Endothelial cell (in vitro differentiated cells): ENCODE measurements around the gene CST7. TPM values are rescaled to one million over a fixed set of nuclear protein-coding genes. Genes with fewer than 3 reads are reported as not detected.
A peak's percentile ranks its signal among the peaks of the same experiment; 100 is the strongest.

Experiments used
- DNase-seq: peaks from one replicate; pipeline ENCODE4 v3.0.0; 2021; ENCODE audit warnings: low spot score
- H3K27ac Mint-ChIP-seq: one replicate; pipeline ENCODE4 v1.8.0; 2021; ENCODE audit warnings: mixed read lengths, inconsistent platforms; ENCODE audit not compliant: unreplicated experiment
- H3K27me3 Mint-ChIP-seq: one replicate; pipeline ENCODE4 v1.8.0; 2021; ENCODE audit warnings: mild to moderate bottlenecking, moderate library complexity, mixed read lengths, inconsistent platforms; ENCODE audit not compliant: unreplicated experiment
- H3K36me3 Mint-ChIP-seq: one replicate; pipeline ENCODE4 v1.8.0; 2021; ENCODE audit warnings: mild to moderate bottlenecking, low read depth, mixed read lengths, inconsistent platforms; ENCODE audit not compliant: unreplicated experiment
- H3K4me1 Mint-ChIP-seq: one replicate; pipeline ENCODE4 v1.8.0; 2021; ENCODE audit warnings: mild to moderate bottlenecking, mixed read lengths, inconsistent platforms; ENCODE audit not compliant: unreplicated experiment
- H3K4me3 Mint-ChIP-seq: one replicate; pipeline ENCODE4 v1.8.0; 2021; ENCODE audit warnings: mild to moderate bottlenecking, mixed read lengths, inconsistent platforms; ENCODE audit not compliant: unreplicated experiment
- H3K9me3 Mint-ChIP-seq: one replicate; pipeline ENCODE4 v1.8.0; 2021; ENCODE audit warnings: mixed read lengths, inconsistent platforms; ENCODE audit not compliant: unreplicated experiment
- total RNA-seq: library from RNA; stranded (reverse); fragmentation: NEBNext Ultra II Directional; extraction: Animal tissue kit (Norgen Biotek cat#: 25700); gene quantifications from one replicate; pipeline ENCODE4 v1.2.1, GENCODE V29; 2021; ENCODE audit not compliant: unreplicated experiment
- TF ChIP-seq, protein P1 (sequence below): fragments of 200-600 bp; sonication (generic); IDR thresholded peaks from one replicate; pipeline ENCODE4 v1.5.0; 2021; ENCODE audit warnings: antibody characterized with exemption; ENCODE audit not compliant: unreplicated experiment

Gene CST7
- total RNA-seq, 1 donor from 2014 or later, result not detected

DNA sequence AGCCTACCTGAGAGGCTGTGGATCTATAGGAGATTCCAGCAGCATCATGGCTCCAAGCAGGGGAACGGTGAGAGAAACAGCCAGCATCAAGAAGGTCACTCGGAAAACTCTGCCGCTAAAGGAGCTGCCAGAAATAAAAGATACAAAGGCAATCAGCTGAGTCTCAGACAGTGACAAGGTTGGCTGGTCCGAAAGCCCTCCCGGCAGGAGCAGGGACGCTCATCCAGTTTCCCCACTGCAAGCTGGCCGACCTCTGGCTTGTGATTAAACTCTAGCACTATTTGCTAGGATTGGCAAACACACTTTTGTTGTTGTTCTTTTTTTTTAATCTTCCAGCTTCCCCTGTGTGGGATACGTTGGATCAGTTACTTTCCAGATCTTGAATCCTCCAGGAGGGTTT lies 34.8 kb downstream of the CST7 start:
- H3K9me3 Mint-ChIP-seq, result peaks cover 7% of the 10 kb centered on the region
- DNase-seq, result no peak
- H3K27ac Mint-ChIP-seq, result no peak overlapping the region
- H3K4me1 Mint-ChIP-seq, result peaks cover 42% of the 10 kb centered on the region
- TF ChIP-seq, protein P1, sequence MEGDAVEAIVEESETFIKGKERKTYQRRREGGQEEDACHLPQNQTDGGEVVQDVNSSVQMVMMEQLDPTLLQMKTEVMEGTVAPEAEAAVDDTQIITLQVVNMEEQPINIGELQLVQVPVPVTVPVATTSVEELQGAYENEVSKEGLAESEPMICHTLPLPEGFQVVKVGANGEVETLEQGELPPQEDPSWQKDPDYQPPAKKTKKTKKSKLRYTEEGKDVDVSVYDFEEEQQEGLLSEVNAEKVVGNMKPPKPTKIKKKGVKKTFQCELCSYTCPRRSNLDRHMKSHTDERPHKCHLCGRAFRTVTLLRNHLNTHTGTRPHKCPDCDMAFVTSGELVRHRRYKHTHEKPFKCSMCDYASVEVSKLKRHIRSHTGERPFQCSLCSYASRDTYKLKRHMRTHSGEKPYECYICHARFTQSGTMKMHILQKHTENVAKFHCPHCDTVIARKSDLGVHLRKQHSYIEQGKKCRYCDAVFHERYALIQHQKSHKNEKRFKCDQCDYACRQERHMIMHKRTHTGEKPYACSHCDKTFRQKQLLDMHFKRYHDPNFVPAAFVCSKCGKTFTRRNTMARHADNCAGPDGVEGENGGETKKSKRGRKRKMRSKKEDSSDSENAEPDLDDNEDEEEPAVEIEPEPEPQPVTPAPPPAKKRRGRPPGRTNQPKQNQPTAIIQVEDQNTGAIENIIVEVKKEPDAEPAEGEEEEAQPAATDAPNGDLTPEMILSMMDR, result no peak
- H3K4me3 Mint-ChIP-seq, result no peak overlapping the region
- peaks cover 9% of the 10 kb centered on the region for H3K27me3 Mint-ChIP-seq
- H3K36me3 Mint-ChIP-seq, result peaks cover 33% of the 10 kb centered on the region

DNA sequence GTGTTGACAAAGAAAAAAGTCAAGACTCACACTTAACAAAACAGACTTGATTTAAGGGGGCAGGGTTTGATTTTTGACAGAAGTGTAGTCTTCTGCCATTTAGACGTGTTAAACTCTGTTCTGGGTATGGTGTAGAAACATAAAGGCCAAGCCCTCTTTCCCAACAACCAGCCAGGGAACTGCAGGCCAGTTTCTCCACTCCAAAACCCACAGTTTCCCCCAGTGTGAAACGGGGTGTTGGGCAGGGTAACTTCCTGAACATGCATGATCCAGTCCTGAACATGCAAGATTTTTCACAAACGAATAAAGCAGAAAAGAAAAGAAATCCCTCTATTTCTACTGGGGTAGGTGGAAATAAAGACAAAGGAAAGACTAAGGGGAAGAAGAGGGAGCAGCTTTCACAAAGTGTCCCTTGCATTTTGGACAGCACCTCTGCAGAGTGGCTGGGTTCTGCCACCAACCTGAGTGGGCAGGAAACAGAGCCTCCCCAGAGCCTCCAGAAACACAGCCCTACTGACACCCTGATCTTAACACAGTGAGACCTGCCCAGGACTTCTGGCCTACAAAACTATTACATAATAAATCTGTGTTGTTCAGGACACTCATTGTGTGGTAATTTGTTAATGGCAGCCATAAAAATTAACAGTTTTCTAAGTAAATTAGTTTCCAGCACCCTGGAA lies 36.0 kb downstream of the CST7 start:
- H3K27ac Mint-ChIP-seq, result peak overlapping the region; percentile 37
- peaks cover 1% of the 10 kb centered on the region for H3K9me3 Mint-ChIP-seq

DNA sequence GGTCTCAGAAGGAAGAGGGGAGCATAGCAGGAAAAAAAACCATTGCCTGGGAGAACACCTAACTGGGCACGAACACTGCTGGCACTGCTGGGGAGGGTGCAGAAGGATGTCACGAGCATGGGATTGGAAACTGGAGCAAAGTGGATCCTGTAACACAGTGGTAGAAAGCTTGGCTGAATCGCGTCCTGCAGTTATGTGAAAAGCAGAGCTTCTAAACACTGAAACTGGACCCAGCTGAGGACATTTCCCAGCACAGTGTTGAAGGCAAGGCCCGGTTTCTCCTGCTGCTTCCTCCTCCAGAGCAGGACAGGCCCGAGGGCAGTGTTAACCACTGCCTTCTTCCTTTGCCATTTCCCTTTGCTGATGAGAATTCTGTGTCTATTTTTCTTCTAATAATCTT lies 36.7 kb downstream of the CST7 start:
- Mint-ChIP-seq H3K27me3 (peaks cover 6% of the 10 kb centered on the region), H3K9me3 (no peaks in the 10 kb centered on the region), H3K4me3 (no peak overlapping the region), H3K36me3 (peaks cover 14% of the 10 kb centered on the region), H3K27ac (peak overlapping the region; percentile 76), H3K4me1 (peaks cover 54% of the 10 kb centered on the region)
- TF ChIP-seq, protein P1, result no peak
- DNase-seq, result no peak

More for the DNA sequence above, 36.0 kb downstream of the CST7 start:
- TF ChIP-seq, protein P1, result no peak
- Mint-ChIP-seq H3K4me1 (peaks cover 48% of the 10 kb centered on the region), H3K36me3 (peaks cover 21% of the 10 kb centered on the region), H3K4me3 (no peak overlapping the region), H3K27me3 (peaks cover 6% of the 10 kb centered on the region)
- no peak for DNase-seq

DNA sequence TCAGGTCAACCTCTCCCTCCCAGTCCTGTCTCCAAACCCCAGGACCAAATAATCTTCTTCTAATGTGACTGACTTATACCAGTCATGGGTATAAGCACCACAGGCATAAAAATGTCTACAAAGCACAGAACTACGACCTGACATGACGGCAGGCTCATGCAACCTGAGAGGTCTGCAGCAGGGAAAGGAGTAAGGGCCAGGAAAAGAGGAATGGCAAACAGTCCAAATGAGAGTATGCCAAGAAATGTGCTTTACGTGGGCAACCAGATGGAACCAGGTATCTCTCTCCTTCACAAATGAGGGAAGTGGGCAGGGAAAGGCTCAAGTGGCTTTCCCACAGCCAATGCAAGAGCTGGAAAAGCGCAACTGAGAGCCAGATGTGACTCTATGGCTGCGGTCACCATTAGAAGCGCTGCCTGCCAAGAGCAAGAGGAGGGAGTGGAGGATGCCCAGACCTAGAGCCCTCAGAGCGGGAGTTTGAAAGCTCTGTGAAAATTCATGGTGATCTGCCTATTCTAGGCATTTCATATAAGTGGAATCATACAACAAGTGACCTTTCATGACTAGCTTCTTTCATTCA lies 37.5 kb downstream of the CST7 start:
- Mint-ChIP-seq H3K36me3 (peaks cover 7% of the 10 kb centered on the region), H3K4me1 (peaks cover 61% of the 10 kb centered on the region), H3K9me3 (no peaks in the 10 kb centered on the region), H3K27me3 (peaks cover 6% of the 10 kb centered on the region), H3K27ac (peak overlapping the region; percentile 76), H3K4me3 (no peak overlapping the region)
- no peak for DNase-seq
- TF ChIP-seq, protein P1, result no peak

DNA sequence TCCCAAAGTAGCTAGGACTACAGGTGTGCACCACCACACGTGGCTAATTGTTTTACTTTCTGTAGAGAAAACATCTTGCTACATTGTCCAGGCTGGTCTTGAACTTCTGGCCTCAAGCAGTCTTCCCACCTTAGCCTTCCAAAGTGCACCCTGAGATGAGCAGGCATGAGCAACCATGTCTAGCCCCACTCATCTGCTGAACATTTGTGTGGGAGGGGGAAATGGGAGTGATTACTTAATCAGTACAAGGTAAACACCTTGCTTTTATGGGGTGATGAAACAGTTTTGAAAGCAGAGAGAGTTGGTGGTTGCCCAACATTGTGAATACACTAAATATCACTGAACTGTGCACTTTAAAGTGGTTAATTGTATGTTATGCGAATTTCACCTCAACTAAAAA lies 38.2 kb downstream of the CST7 start:
- H3K36me3 Mint-ChIP-seq, result peaks cover 7% of the 10 kb centered on the region
- no peak overlapping the region for H3K4me3 Mint-ChIP-seq
- peaks cover 67% of the 10 kb centered on the region for H3K4me1 Mint-ChIP-seq
- H3K27ac Mint-ChIP-seq, result no peak overlapping the region
- peaks cover 8% of the 10 kb centered on the region for H3K27me3 Mint-ChIP-seq
- no peak for DNase-seq
- no peaks in the 10 kb centered on the region for H3K9me3 Mint-ChIP-seq
- TF ChIP-seq, protein P1, result no peak
